HUES6 (cell line): ENCODE results near the gene MZT2A.
"Not testable (repeated sequence)": the region's sequence is repeated elsewhere in the genome, so short reads cannot be mapped to it uniquely, and the experiment has no call there.

Source experiments
- H3K27ac ChIP-seq: 2 replicates; pipeline ENCODE4 v1.7.0; 2013; ENCODE audit warnings: low read depth, mild to moderate bottlenecking, low read length, inconsistent platforms
- H3K27me3 ChIP-seq: 2 replicates; pipeline ENCODE4 v1.6.1; 2013; ENCODE audit warnings: low read length; ENCODE audit not compliant: control insufficient read depth, insufficient read depth
- H3K36me3 ChIP-seq: 2 replicates; pipeline ENCODE4 v1.6.1; 2013; ENCODE audit warnings: low read length; ENCODE audit not compliant: control insufficient read depth, insufficient read depth
- H3K4me1 ChIP-seq: 2 replicates; pipeline ENCODE4 v1.6.1; 2013; ENCODE audit warnings: low read length; ENCODE audit not compliant: control insufficient read depth, insufficient read depth
- H3K4me3 ChIP-seq: 2 replicates; pipeline ENCODE4 v1.5.1; 2013; ENCODE audit warnings: low read depth, low read length
- H3K9ac ChIP-seq: one replicate; pipeline ENCODE4 v1.6.1; 2013; ENCODE audit warnings: mild to moderate bottlenecking, low read length
- H3K9me3 ChIP-seq: 2 replicates; pipeline ENCODE4 v1.6.1; 2013; ENCODE audit warnings: low read depth, low read length; ENCODE audit not compliant: control insufficient read depth, insufficient read depth

Gene MZT2A, protein sequence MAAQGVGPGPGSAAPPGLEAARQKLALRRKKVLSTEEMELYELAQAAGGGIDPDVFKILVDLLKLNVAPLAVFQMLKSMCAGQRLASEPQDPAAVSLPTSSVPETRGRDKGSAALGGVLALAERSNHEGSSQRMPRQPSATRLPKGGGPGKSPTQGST

GRCh38 chr2:131492015-131492417 is at the start of gene MZT2A:
TSS of gene MZT2A (minus strand) at chr2:131492397. CDS start at chr2:131492376, 21 bp downstream.
- Histone ChIP-seq H3K4me3 (peak within 1 kb of the TSS; percentile 100), H3K36me3 (peaks cover 17% of the 10 kb centered on the region), H3K27ac (peak within 1 kb of the TSS; percentile 98), H3K9ac (peak within 1 kb of the TSS; percentile 99), H3K4me1 (peaks cover 12% of the 10 kb centered on the region; the same call in 1 of the 2 replicates)
- H3K27me3 ChIP-seq, H3K9me3 ChIP-seq: not testable (repeated sequence)

DNA sequence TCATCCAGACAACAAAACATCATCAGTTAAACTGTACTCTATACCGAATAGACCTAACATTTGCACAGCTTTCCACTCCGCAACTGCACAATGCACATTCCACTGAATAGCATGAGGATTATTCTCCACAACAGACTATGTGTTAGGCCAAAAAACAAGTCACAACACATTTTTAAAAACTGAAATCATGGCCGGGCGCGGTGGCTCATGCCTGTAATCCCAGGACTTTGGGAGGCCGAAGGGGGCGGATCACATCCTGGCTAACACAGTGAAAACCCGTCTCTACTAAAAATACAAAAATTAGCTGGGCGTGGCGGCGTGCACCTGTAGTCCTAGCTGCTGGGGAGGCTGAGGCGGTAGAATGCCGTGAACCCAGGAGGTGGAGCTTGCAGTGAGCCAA is 46.7 kb upstream of the MZT2A start:
- not testable (repeated sequence) for H3K4me3 ChIP-seq, H3K4me1 ChIP-seq, H3K36me3 ChIP-seq, H3K9ac ChIP-seq, H3K9me3 ChIP-seq, H3K27ac ChIP-seq, H3K27me3 ChIP-seq

- not testable (repeated sequence) for H3K4me3 ChIP-seq, H3K27ac ChIP-seq, H3K9me3 ChIP-seq, H3K27me3 ChIP-seq, H3K9ac ChIP-seq, H3K36me3 ChIP-seq, H3K4me1 ChIP-seq
Observed at GRCh38 chr2:131536841-131537240, 44.6 kb upstream of the MZT2A start.

DNA sequence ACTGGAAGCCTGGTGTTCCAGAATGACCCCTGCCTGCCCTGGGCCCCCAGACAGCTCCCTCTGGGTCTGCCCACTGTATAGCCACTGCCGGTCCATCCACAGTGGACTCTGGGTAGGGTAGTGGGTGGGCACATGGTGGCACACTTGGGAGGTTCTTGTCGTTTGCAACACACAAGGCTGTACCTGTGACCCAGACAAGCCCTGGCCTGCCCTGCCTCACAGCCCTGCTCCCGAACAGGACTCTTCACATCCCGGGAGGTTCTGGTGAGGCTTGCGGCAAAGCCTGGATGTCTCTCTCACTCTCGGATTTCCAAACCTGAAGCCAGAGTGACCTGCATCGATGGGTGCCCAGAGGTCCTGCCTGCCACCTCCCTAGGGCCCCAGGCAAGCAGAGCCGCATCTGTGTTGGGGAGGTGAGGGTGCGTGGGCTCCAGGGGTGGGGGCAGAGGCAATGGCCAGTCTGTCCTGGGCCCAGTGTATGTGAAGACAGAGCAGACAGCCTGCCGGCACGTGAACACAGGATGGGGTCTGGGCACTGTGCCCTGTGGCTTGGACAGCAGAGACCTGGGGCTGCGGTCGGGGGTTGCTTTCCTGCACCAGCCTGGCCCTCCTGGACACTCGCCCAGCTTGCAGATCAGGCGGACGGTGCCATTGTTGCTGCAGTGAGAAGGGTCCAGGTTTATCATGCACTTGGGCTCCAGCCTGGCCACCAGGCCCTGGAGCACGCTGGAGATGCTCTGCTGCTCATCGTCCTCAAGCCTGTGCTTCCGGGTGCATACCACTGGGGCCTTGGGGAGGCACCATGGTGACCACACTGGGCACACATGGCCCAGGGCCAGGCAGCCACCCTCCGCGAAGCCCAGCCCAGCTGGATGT is 44.0 kb upstream of the MZT2A start:
- not testable (repeated sequence) for H3K9me3 ChIP-seq, H3K27me3 ChIP-seq, H3K4me3 ChIP-seq, H3K4me1 ChIP-seq, H3K9ac ChIP-seq, H3K36me3 ChIP-seq, H3K27ac ChIP-seq

GRCh38 chr2:131535526-131535925 is 43.3 kb upstream of the MZT2A start:
- Histone ChIP-seq H3K36me3 (no peaks in the 10 kb centered on the region), H3K9ac (no peak overlapping the region), H3K9me3 (no peaks in the 10 kb centered on the region), H3K27ac (no peak overlapping the region), H3K27me3 (no peaks in the 10 kb centered on the region), H3K4me1 (no peaks in the 10 kb centered on the region), H3K4me3 (no peak overlapping the region)

- not testable (repeated sequence) for H3K9ac ChIP-seq, H3K4me3 ChIP-seq, H3K4me1 ChIP-seq, H3K9me3 ChIP-seq, H3K27me3 ChIP-seq, H3K36me3 ChIP-seq, H3K27ac ChIP-seq
Observed at GRCh38 chr2:131534965-131535364, 42.8 kb upstream of the MZT2A start.

- not testable (repeated sequence) for H3K36me3 ChIP-seq, H3K9ac ChIP-seq, H3K27ac ChIP-seq, H3K4me3 ChIP-seq, H3K4me1 ChIP-seq, H3K9me3 ChIP-seq, H3K27me3 ChIP-seq
Observed at GRCh38 chr2:131534317-131534672, 42.1 kb upstream of the MZT2A start.

- not testable (repeated sequence) for H3K27me3 ChIP-seq, H3K4me3 ChIP-seq, H3K9me3 ChIP-seq, H3K36me3 ChIP-seq, H3K27ac ChIP-seq, H3K9ac ChIP-seq, H3K4me1 ChIP-seq
Observed at GRCh38 chr2:131533609-131534316, 41.6 kb upstream of the MZT2A start.

GRCh38 chr2:131532723-131533608 is 40.8 kb upstream of the MZT2A start:
- H3K27ac ChIP-seq, H3K9ac ChIP-seq, H3K27me3 ChIP-seq, H3K4me3 ChIP-seq, H3K9me3 ChIP-seq, H3K36me3 ChIP-seq, H3K4me1 ChIP-seq: not testable (repeated sequence)

GRCh38 chr2:131531547-131532185 is 39.5 kb upstream of the MZT2A start:
- H3K9ac ChIP-seq, H3K27ac ChIP-seq, H3K4me1 ChIP-seq, H3K27me3 ChIP-seq, H3K9me3 ChIP-seq, H3K4me3 ChIP-seq, H3K36me3 ChIP-seq: not testable (repeated sequence)
